ENCODE data around the gene COL4A4.

- TF ChIP-seq CTCF (IDR thresholded peaks at IDR 0.05; ENCODE audit: insufficient read depth, low read length, poor library complexity, severe bottlenecking): no peak
- no peak for TF ChIP-seq EZH2phosphoT487 (conservative IDR thresholded peaks at IDR 0.05; ENCODE audit: low read length)
Measured at GRCh38 chr2:227007940-227008339, 156.1 kb downstream of the COL4A4 start.

Data from SU-DHL-6 (cell line).